Ascending aorta (tissue), 2 donors: ENCODE results near the gene AEBP2. TPM values are rescaled to one million over a fixed set of nuclear protein-coding genes. Genes with fewer than 3 reads are reported as not detected.

Source experiments
- DNase-seq, 2 donors: peaks; one replicate each; pipeline ENCODE4 v3.0.0-alpha.2; 2019; ENCODE audit warnings: low spot score in 2 of 2
- H3K27ac ChIP-seq, 2 donors: fragments of 200-600 bp; sonication (generic); one replicate each; pipeline ENCODE4 v1.5.1; 2016 to 2017; ENCODE audit warnings: mild to moderate bottlenecking in 1 of 2
- H3K27me3 ChIP-seq: fragments of 200-600 bp; sonication (generic); one replicate; pipeline ENCODE4 v1.5.1; 2017
- H3K36me3 ChIP-seq, 2 donors: fragments of 200-600 bp; sonication (generic); one replicate each; pipeline ENCODE4 v1.5.1; 2016
- H3K4me1 ChIP-seq, 2 donors: fragments of 200-600 bp; sonication (generic); one replicate each; pipeline ENCODE4 v1.5.1; 2016 to 2017; ENCODE audit warnings: mild to moderate bottlenecking in 1 of 2
- H3K4me3 ChIP-seq, 2 donors: fragments of 200-600 bp; sonication (generic); one replicate each; pipeline ENCODE4 v1.5.1; 2016 to 2017; ENCODE audit warnings: mild to moderate bottlenecking in 1 of 2
- H3K9me3 ChIP-seq, 2 donors: fragments of 200-600 bp; sonication (generic); one replicate each; pipeline ENCODE4 v1.5.1; 2016
- intact Hi-C: fragments of 100-400 bp; cut with DNase I; formaldehyde crosslinking; loops from one replicate; pipeline ENCODE4 v1.15.1; 2023
- total RNA-seq: library from RNA; depleted of rRNA; stranded (reverse); fragments of >200 nt; gene quantifications from one replicate; pipeline ENCODE4 v1.1.0, GENCODE V29; 2016
- TF ChIP-seq, protein P1 (sequence below), 3 experiments: fragments of 200-600 bp in 2 of 3; fragments of 450-650 bp in 1 of 3; sonication (generic) in 2 of 3; IDR thresholded peaks; one replicate each; pipeline ENCODE4 v1.5.1; 2016 to 2019; ENCODE audit warnings: antibody characterized with exemption in 3 of 3, mild to moderate bottlenecking in 1 of 3, moderate library complexity in 1 of 3

The AEBP2 gene
- total RNA-seq, 1 donor from 2014 or later = 29.6 TPM

DNA sequence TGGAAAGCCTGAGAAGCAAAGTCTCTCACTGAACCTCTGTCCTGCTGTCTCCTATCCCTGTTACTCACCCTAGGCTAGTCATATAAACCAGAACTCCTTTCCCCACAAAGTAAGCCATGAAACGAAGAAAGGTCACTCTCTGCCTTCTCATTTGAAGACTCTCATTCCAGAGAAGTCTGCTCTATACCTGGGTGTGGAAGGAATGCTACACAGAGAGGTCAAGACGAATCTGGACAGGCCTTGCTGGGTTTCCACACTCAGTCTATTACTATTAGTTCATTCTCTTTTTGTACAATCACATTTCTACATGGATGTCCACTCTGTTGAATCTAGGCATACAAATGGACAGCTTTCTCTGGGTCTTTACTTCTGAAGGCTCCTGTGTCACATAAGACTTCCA, 2.4 kb upstream of the AEBP2 start:
- peaks cover under 1 to 9% of the 10 kb centered on the region in 2 donors for H3K4me1 ChIP-seq
- no peak for DNase-seq
- no peaks in the 10 kb centered on the region for H3K36me3 ChIP-seq
- no peaks in the 10 kb centered on the region for H3K9me3 ChIP-seq
- no peak overlapping the region for H3K4me3 ChIP-seq
- TF ChIP-seq, protein P1, sequence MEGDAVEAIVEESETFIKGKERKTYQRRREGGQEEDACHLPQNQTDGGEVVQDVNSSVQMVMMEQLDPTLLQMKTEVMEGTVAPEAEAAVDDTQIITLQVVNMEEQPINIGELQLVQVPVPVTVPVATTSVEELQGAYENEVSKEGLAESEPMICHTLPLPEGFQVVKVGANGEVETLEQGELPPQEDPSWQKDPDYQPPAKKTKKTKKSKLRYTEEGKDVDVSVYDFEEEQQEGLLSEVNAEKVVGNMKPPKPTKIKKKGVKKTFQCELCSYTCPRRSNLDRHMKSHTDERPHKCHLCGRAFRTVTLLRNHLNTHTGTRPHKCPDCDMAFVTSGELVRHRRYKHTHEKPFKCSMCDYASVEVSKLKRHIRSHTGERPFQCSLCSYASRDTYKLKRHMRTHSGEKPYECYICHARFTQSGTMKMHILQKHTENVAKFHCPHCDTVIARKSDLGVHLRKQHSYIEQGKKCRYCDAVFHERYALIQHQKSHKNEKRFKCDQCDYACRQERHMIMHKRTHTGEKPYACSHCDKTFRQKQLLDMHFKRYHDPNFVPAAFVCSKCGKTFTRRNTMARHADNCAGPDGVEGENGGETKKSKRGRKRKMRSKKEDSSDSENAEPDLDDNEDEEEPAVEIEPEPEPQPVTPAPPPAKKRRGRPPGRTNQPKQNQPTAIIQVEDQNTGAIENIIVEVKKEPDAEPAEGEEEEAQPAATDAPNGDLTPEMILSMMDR (IDR thresholded peaks at IDR 0.05) = no peak
- intact Hi-C loops = no loop called here
- H3K27ac ChIP-seq = no peak overlapping the region
- H3K27me3 ChIP-seq = no peaks in the 10 kb centered on the region

DNA sequence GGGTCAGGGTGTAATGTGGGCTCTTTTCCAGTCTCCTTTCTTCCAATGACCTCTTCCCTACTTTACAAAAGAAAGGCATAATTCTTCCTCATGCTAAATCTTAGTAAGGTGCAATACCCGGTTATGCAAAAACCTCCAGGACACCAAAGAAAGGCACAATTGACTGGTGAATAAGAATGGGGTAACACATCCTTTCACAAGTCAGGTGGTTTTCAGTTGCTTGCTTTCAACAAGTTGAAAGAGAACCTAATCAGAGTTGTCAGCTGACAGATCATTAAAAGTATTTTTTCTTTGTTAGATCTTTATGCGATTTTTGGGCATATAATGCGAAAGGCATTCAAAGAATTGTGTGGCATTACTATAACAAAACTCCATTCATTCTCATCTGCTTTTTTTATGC, 1.3 kb upstream of the AEBP2 start:
- intact Hi-C loops = no loop called here
- DNase-seq = no peak
- TF ChIP-seq, protein P1 (IDR thresholded peaks at IDR 0.05) = no peak
- H3K9me3 ChIP-seq = no peaks in the 10 kb centered on the region
- H3K27me3 ChIP-seq = no peaks in the 10 kb centered on the region
- no peak overlapping the region for H3K4me3 ChIP-seq
- peaks cover 6 to 8% of the 10 kb centered on the region in 2 donors for H3K4me1 ChIP-seq
- no peaks in the 10 kb centered on the region for H3K36me3 ChIP-seq
- peak overlapping the region in 1 of 2 donors; percentile 3 for H3K27ac ChIP-seq

DNA sequence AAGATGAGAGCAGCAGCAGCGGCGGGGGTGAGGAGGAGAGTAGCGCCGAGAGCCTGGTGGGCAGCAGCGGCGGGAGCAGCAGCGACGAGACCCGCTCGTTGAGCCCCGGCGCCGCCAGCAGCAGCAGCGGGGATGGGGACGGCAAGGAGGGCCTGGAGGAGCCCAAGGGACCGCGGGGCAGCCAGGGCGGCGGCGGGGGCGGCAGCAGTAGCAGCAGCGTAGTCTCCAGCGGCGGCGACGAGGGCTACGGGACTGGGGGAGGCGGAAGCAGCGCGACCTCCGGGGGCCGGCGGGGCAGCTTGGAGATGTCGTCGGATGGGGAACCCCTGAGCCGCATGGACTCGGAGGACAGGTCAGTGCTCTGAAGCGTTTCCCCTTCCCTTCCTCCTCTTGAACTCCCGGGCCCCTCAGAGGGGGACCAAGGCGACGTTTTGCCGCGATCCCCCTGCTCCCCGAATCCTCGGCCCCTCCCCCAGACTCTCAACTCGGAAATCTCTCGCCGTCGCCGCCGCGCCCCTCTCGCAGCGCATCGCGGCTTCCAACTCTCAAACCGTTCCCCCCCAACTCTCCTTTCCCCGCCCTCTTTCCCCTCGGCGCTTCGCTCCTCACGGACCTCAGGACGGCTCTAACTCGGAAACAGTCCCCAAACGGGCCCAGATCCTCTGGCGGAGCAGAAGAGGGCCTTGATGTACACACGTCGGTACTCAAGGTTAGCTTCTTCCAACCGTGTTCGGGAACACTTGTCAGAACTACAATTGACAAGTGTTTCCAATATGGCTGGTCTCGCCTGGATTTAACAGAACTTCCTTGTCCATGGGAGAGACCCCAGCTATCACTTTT, 947 bp downstream of the AEBP2 start:
- intact Hi-C loops = loop anchor here (2.0 to 10.0 kb wide), 2 partner anchors 71 to 205 kb away; no protein-coding TSS in a partner anchor
- DNase-seq = peak in 1 of 2 donors; percentile 70
- Histone ChIP-seq H3K4me1 (peaks cover 12 to 14% of the 10 kb centered on the region in 2 donors), H3K4me3 (peak overlapping the region; percentile 87 to 93), H3K36me3 (no peaks in the 10 kb centered on the region), H3K27ac (peak overlapping the region; percentile 96 to 99), H3K27me3 (no peaks in the 10 kb centered on the region), H3K9me3 (no peaks in the 10 kb centered on the region)
- TF ChIP-seq, protein P1 (IDR thresholded peaks at IDR 0.05) = no peak

GRCh38 chr12:19440916-19441315, 1.6 kb downstream of the AEBP2 start:
- H3K36me3 ChIP-seq = no peaks in the 10 kb centered on the region
- intact Hi-C loops = loop anchor here (2.0 to 10.0 kb wide), 2 partner anchors 72 to 204 kb away; no protein-coding TSS in a partner anchor
- H3K27ac ChIP-seq = peak overlapping the region; percentile 96 to 99
- no peak for DNase-seq
- peak overlapping the region; percentile 87 to 93 for H3K4me3 ChIP-seq
- no peaks in the 10 kb centered on the region for H3K27me3 ChIP-seq
- H3K4me1 ChIP-seq = peaks cover 12 to 14% of the 10 kb centered on the region in 2 donors
- H3K9me3 ChIP-seq = no peaks in the 10 kb centered on the region
- TF ChIP-seq, protein P1 (IDR thresholded peaks at IDR 0.05) = no peak

DNA sequence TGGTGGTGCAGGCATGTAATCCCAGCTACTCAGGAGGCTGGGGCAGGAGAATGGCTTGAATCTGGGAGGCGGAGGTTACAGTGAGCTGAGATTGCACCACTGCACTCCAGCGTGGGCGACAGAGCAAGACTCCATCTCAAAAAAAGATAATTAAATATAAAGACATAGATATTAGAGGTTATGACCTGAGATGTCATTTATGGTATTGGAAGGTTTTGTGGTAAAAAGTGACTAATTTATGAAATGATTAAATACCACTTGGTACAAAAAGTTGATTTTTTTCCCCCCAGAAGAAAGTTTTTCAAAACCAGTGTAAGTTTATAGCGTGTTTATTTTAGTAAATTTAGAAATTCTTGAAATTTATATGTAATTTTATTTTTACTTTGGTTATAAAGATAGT, 4.3 kb downstream of the AEBP2 start:
- Histone ChIP-seq H3K27me3 (no peaks in the 10 kb centered on the region), H3K4me1 (peaks cover 12 to 17% of the 10 kb centered on the region in 2 donors), H3K27ac (no peak overlapping the region), H3K4me3 (peak overlapping the region in 1 of 2 donors; percentile 93), H3K9me3 (no peaks in the 10 kb centered on the region), H3K36me3 (no peaks in the 10 kb centered on the region)
- no peak for DNase-seq
- intact Hi-C loops = loop anchor here (10.0 kb wide), 1 partner anchor 201 kb away; no protein-coding TSS in a partner anchor
- TF ChIP-seq, protein P1 (IDR thresholded peaks at IDR 0.05) = no peak
